GM23248 (cell line): ENCODE measurements around the gene SELENOF.

Source experiments
- EZH2 ChIP-seq: fragments of 200-600 bp; sonication (generic); IDR thresholded peaks from 2 replicates; pipeline ENCODE4 v1.6.1; 2018; ENCODE audit warnings: antibody characterized with exemption, mild to moderate bottlenecking; ENCODE audit not compliant: insufficient read depth, poor library complexity, severe bottlenecking
- EZH2phosphoT487 ChIP-seq: fragments of 200-600 bp; sonication (generic); IDR thresholded peaks from 2 replicates; pipeline ENCODE4 v1.6.1; 2018; ENCODE audit warnings: antibody characterized with exemption, moderate library complexity, mild to moderate bottlenecking, low read depth; ENCODE audit not compliant: insufficient read depth

- no peak for TF ChIP-seq EZH2
- no peak for TF ChIP-seq EZH2phosphoT487
Measured at GRCh38 chr1:86833461-86834215, 80.3 kb downstream of the SELENOF start.
